PC-3 (cell line): ENCODE results near the gene OR2Z1. TPM values are rescaled to one million over a fixed set of nuclear protein-coding genes. Genes with fewer than 3 reads are reported as not detected.

Experiments used
- ATAC-seq: fragments of 200-7000 bp; cut with Tn5 transposase; 2 replicates; pipeline ENCODE4 v1.9.1; 2020; ENCODE audit warnings: mild to moderate bottlenecking, moderate library complexity
- BruUV-seq: library from RNA; stranded (reverse); fragments of 400-500 nt; replicated peaks from 2 replicates; lab custom pipeline; 2021; lab: Mats Ljungman, UMichigan
- CTCF ChIA-PET: fragments of 300-600 bp; sonication (Branson Sonifier 250); formaldehyde crosslinking; loops from one replicate; lab custom pipeline; 2022; ENCODE audit warnings: antibody characterized with exemption; lab: Charles Lee
- POLR2A ChIA-PET: fragments of 300-600 bp; sonication (Branson Sonifier 250); formaldehyde crosslinking; loops from one replicate; lab custom pipeline; 2022; ENCODE audit warnings: antibody characterized with exemption; ENCODE audit not compliant: unreplicated experiment; lab: Charles Lee
- DNase-seq: peaks from one replicate; pipeline ENCODE4 v3.0.0-alpha.2; 2015
- H2AFZ ChIP-seq: fragments of 300-600 bp; sonication (generic); 2 replicates; pipeline ENCODE4 v1.6.0; 2016; ENCODE audit warnings: antibody characterized with exemption, low read length
- H3F3A ChIP-seq: fragments of 300-600 bp; sonication (generic); one replicate; pipeline ENCODE4 v1.6.0; 2017; ENCODE audit warnings: antibody characterized with exemption, low read length, control low read depth, mild to moderate bottlenecking; ENCODE audit not compliant: unreplicated experiment
- H3K27ac ChIP-seq: fragments of 300-600 bp; sonication (generic); 2 replicates; pipeline ENCODE4 v1.5.1; 2016; ENCODE audit warnings: mild to moderate bottlenecking, low read length
- H3K27me3 ChIP-seq: fragments of 300-600 bp; sonication (generic); 2 replicates; pipeline ENCODE4 v1.6.1; 2016; ENCODE audit warnings: low read length, mixed read lengths
- H3K36me3 ChIP-seq: fragments of 300-600 bp; sonication (generic); 2 replicates; pipeline ENCODE4 v1.6.1; 2016; ENCODE audit warnings: low read depth, mixed run types, low read length, mixed read lengths
- H3K4me1 ChIP-seq: fragments of 300-600 bp; sonication (generic); 2 replicates; pipeline ENCODE4 v1.5.1; 2016; ENCODE audit warnings: low read length; ENCODE audit not compliant: insufficient read depth
- H3K4me2 ChIP-seq: fragments of 300-600 bp; sonication (generic); 2 replicates; pipeline ENCODE4 v1.6.0; 2016; ENCODE audit warnings: low read length
- H3K4me3 ChIP-seq: fragments of 300-600 bp; sonication (generic); 2 replicates; pipeline ENCODE4 v1.5.1; 2016; ENCODE audit warnings: mild to moderate bottlenecking, low read length, mixed read lengths
- H3K79me2 ChIP-seq: fragments of 300-600 bp; sonication (generic); 2 replicates; pipeline ENCODE4 v1.6.1; 2017; ENCODE audit warnings: low read length, mixed read lengths
- H3K9ac ChIP-seq: fragments of 300-600 bp; sonication (generic); 2 replicates; pipeline ENCODE4 v1.6.0; 2016; ENCODE audit warnings: mild to moderate bottlenecking, low read length
- H3K9me2 ChIP-seq: fragments of 300-600 bp; sonication (generic); replicated peaks from 2 replicates; pipeline ENCODE4 v1.6.1; 2016; ENCODE audit warnings: mixed run types, low read length, mixed read lengths
- H3K9me3 ChIP-seq: fragments of 300-600 bp; sonication (generic); 2 replicates; pipeline ENCODE4 v1.6.1; 2016; ENCODE audit warnings: low read length, mixed read lengths
- H4K20me1 ChIP-seq: fragments of 300-600 bp; sonication (generic); 2 replicates; pipeline ENCODE4 v1.6.1; 2016; ENCODE audit warnings: low read length, mixed read lengths
- CTCF ChIP-seq: fragments of 300-600 bp; sonication (generic); conservative IDR thresholded peaks from 2 replicates; pipeline ENCODE4 v1.5.1; 2017; ENCODE audit warnings: antibody characterized with exemption, low read depth, mild to moderate bottlenecking, low read length
- EZH2 ChIP-seq: fragments of 300-600 bp; sonication (generic); IDR thresholded peaks from one replicate; pipeline ENCODE4 v1.6.1; 2017; ENCODE audit warnings: antibody characterized with exemption, mild to moderate bottlenecking, low read length; ENCODE audit not compliant: unreplicated experiment
- EZH2phosphoT487 ChIP-seq: fragments of 300-600 bp; sonication (generic); IDR thresholded peaks from 2 replicates; pipeline ENCODE4 v1.6.1; 2018; ENCODE audit warnings: mild to moderate bottlenecking, antibody characterized with exemption, low read length, borderline replicate concordance
- intact Hi-C: fragments of 100-400 bp; cut with micrococcal nuclease; formaldehyde crosslinking; loops from 2 replicates; pipeline ENCODE4 v1.9.0; 2023
- total RNA-seq: library from RNA; depleted of rRNA; stranded (reverse); fragments of >200 nt; gene quantifications from 2 replicates; pipeline ENCODE4 v1.2.3, GENCODE V29; 2014

Gene OR2Z1
- total RNA-seq, 1 experiment from 2014 or later = not detected

DNA sequence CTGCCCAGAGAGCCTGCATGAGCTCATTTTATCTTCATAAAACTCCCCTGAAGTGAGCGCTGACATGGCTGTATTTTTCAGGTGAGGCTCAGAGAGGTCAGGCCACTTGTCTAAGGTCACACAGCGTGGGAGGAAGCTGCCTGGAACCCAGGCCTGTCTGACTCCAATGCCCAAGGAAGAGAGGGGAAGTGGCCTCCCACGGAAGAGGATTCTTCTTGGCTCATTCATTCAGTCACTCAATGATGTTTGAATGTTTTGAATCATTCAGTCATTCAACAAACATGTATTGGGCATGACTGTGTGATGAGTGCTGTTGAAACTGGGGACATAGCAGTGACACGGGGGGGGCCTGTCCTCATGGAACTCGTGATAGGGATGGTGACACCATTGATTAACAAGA, 34.9 kb upstream of the OR2Z1 start:
- CTCF ChIA-PET = no interaction called here
- POLR2A ChIA-PET = no interaction called here

GRCh38 chr19:8688930-8689329, 32.5 kb upstream of the OR2Z1 start:
- H3K36me3 ChIP-seq = no peaks in the 10 kb centered on the region
- TF ChIP-seq EZH2phosphoT487 (no peak), EZH2 (no peak)
- H3F3A ChIP-seq = no peaks in the 10 kb centered on the region
- BruUV-seq = no TSS peak
- peaks cover 38% of the 10 kb centered on the region for H3K27me3 ChIP-seq
- no peaks in the 10 kb centered on the region for H4K20me1 ChIP-seq
- H3K9me3 ChIP-seq = no peaks in the 10 kb centered on the region
- H3K4me3 ChIP-seq = no peak overlapping the region
- no peaks in the 10 kb centered on the region for H3K4me1 ChIP-seq
- ChIA-PET POLR2A (no interaction called here), CTCF (no interaction called here)
- H3K9ac ChIP-seq = no peak overlapping the region
- DNase-seq = no peak
- H3K27ac ChIP-seq = no peak overlapping the region
- no peak overlapping the region for H3K4me2 ChIP-seq
- H3K9me2 ChIP-seq = no peaks in the 10 kb centered on the region
- H3K79me2 ChIP-seq = no peaks in the 10 kb centered on the region
- intact Hi-C loops = no loop called here
- no peak overlapping the region for H2AFZ ChIP-seq
- ATAC-seq = no peak

More for the DNA sequence above, 34.9 kb upstream of the OR2Z1 start:
- no peak for ATAC-seq
- intact Hi-C loops = no loop called here
- no TSS peak for BruUV-seq
- Histone ChIP-seq H3K27me3 (peaks cover 29% of the 10 kb centered on the region), H4K20me1 (no peaks in the 10 kb centered on the region), H3K4me1 (no peaks in the 10 kb centered on the region), H3K27ac (no peak overlapping the region), H3K79me2 (no peaks in the 10 kb centered on the region), H3K4me3 (no peak overlapping the region), H3K36me3 (no peaks in the 10 kb centered on the region), H3K4me2 (no peak overlapping the region), H3K9ac (no peak overlapping the region), H3F3A (no peaks in the 10 kb centered on the region), H3K9me3 (no peaks in the 10 kb centered on the region), H2AFZ (no peak overlapping the region), H3K9me2 (no peaks in the 10 kb centered on the region)
- TF ChIP-seq CTCF = no peak
- TF ChIP-seq EZH2 = no peak
- no peak for TF ChIP-seq EZH2phosphoT487
- no peak for DNase-seq

DNA sequence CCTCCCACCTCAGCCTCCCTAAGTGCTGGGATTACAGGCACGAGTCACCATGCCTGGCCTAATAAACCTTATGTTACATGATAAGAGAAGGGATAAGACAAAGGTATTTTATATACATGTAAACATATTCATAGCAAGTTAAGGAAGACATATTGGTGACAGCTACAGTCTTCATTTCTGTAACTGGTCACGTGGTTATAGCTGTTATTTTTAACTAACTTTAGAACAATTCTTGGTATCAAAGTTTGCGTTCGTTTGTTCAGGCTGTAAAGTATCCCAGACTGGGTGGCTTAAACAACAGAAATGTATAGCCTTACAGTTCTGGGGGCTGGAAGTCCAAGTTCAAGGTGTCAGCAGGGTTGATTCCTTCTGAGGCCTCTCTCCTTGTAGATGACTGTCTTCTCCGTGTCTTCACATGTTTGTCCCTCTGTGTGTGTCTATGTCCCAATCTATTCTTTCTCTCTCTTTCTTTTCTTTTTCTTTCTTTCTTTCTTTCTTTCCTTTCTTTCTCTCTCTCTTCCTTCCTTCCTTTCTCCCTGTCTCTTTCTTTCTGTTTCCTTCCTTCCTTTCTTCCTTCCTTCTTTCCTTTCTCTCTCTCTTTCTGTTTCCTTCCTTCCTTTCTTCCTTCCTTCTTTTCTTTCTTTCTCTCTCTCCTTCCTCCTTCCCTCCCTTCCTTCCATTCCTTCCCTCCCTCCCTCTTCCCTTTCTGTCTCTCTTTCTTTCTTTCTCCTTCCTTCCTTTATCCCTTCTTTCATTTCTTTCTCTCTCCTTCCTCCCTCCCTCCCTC, 30.5 kb upstream of the OR2Z1 start:
- H3K9me3 ChIP-seq = no peaks in the 10 kb centered on the region
- no peak for DNase-seq
- no peak overlapping the region for H3K4me2 ChIP-seq
- no peak for TF ChIP-seq EZH2phosphoT487
- TF ChIP-seq CTCF = no peak
- TF ChIP-seq EZH2 = no peak
- H3F3A ChIP-seq = no peaks in the 10 kb centered on the region
- H2AFZ ChIP-seq = no peak overlapping the region
- ChIA-PET CTCF (no interaction called here), POLR2A (interaction anchor here (0.6 kb wide), 1 partner anchor 177 kb away, joined by 6 read pairs; the partner anchor contains the start of gene ZNF414)
- no peaks in the 10 kb centered on the region for H4K20me1 ChIP-seq
- BruUV-seq = no TSS peak
- H3K36me3 ChIP-seq = no peaks in the 10 kb centered on the region
- no peaks in the 10 kb centered on the region for H3K4me1 ChIP-seq
- H3K9ac ChIP-seq = no peak overlapping the region
- ATAC-seq = no peak
- H3K4me3 ChIP-seq = no peak overlapping the region
- no peaks in the 10 kb centered on the region for H3K9me2 ChIP-seq
- H3K27ac ChIP-seq = no peak overlapping the region
- peaks cover 32% of the 10 kb centered on the region for H3K27me3 ChIP-seq
- H3K79me2 ChIP-seq = no peaks in the 10 kb centered on the region
- intact Hi-C loops = no loop called here
